ENCODE results near the gene NPHS2. TPM values are rescaled to one million over a fixed set of nuclear protein-coding genes. Genes with fewer than 3 reads are reported as not detected.

Gene NPHS2
- total and polyA plus RNA-seq, 2 of the 4 experiments (the other 2 are of a cell fraction), result not detected

DNA sequence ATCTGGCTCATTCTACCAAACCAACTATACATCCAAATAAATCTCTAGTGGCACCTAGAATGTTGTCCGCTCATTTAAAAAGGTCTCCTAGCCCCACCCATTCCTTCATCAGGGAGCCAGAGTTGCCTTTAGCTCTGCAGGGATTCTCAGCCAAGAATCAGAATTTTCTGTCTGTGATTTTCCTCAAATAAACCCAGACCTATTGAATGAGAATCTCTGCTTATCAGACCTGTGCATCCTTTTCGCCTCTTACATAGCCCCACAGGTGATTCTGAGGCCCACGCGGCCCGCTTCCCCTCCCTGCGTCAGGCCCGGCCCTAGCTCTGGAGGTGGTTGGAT lies 15.5 kb upstream of the NPHS2 start (continued):
- TF ChIP-seq CHD1 (IDR thresholded peaks at IDR 0.05; ENCODE audit: low read depth, low read length), result no peak
- TF ChIP-seq MAZ (IDR thresholded peaks at IDR 0.05; ENCODE audit: borderline replicate concordance, low read depth, low read length), result no peak

DNA sequence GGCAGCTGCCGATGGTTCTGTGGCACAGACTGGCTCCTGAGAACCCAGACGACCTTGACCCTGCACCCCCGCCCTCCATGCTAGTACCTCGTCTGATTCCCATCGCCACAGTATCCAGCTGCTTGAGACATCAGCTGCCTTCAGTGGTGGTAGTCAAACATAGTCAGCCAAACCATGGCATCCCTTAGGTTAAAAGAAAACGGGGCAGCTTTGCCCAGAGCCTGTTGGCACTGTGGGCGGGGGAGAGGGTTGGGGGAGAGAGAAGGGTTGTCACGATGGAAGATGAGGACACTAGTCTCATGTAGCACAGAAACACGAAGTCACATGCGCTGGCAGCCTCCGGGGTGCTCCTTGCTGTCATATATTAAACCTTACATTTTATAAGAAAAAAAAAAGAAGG lies 14.9 kb upstream of the NPHS2 start:
- Histone ChIP-seq H3K18ac (ENCODE audit: low read depth, low read length) (no peak overlapping the region), H3K4me2 (ENCODE audit: low read depth, low read length) (no peak overlapping the region), H2AK5ac (ENCODE audit: low read depth, low read length) (no peak overlapping the region), H2AFZ (replicated peaks; ENCODE audit: low read length, poor library complexity) (no peak overlapping the region), H3K9ac (ENCODE audit: low read depth, low read length) (no peak overlapping the region), H3K23ac (ENCODE audit: low read depth, low read length) (no peak overlapping the region), H3K79me1 (ENCODE audit: low read depth in 1 of 2, low read length in 2 of 2) (no peaks in the 10 kb centered on the region), H3K36me3 (ENCODE audit: control insufficient read depth, insufficient read depth, low read length) (no peaks in the 10 kb centered on the region), H4K5ac (ENCODE audit: low read depth, low read length) (no peak overlapping the region), H3K14ac (replicated peaks; ENCODE audit: low read depth, low read length) (no peak overlapping the region), H3K27ac (ENCODE audit: insufficient read depth, low read length) (no peak overlapping the region), H3K4me3 (ENCODE audit: insufficient read depth, low read depth, low read length) (no peak overlapping the region), H3K56ac (ENCODE audit: extremely low read depth, insufficient read depth, low read length) (no peak overlapping the region), H3K9me1 (ENCODE audit: insufficient read depth, low read length) (no peaks in the 10 kb centered on the region), H3K27me3 (ENCODE audit: control insufficient read depth, insufficient read depth, low read length) (peaks cover 33% of the 10 kb centered on the region), H3K9me3 (ENCODE audit: control insufficient read depth, insufficient read depth, low read length) (peaks cover 2% of the 10 kb centered on the region; the same call in 1 of the 2 replicates), H2BK120ac (ENCODE audit: low read depth, low read length) (no peak overlapping the region), H3K4ac (ENCODE audit: low read depth, low read length) (no peak overlapping the region), H2BK20ac (ENCODE audit: low read depth, low read length) (no peak overlapping the region), H2BK15ac (ENCODE audit: low read depth, low read length) (no peak overlapping the region), H2BK5ac (ENCODE audit: low read depth, low read length, poor library complexity, severe bottlenecking) (no peak overlapping the region), H3K4me1 (ENCODE audit: control insufficient read depth, insufficient read depth, low read length) (no peaks in the 10 kb centered on the region), H4K8ac (ENCODE audit: low read depth in 2 of 2, low read length in 2 of 2) (no peak overlapping the region), H4K20me1 (ENCODE audit: insufficient read depth, low read length) (no peaks in the 10 kb centered on the region), H4K91ac (ENCODE audit: insufficient read depth, low read depth, low read length) (no peak overlapping the region), H2AK9ac (replicated peaks; ENCODE audit: low read depth, low read length, poor library complexity) (no peak overlapping the region)
- intact Hi-C loops (cut with micrococcal nuclease), result no loop called here
- no peak for DNase-seq
- WGBS, 2 experiments (ENCODE audit: extremely low coverage in 2 of 2, insufficient read length in 1 of 2), result no CpG with 5 or more reads among the region's 11 CpGs
- no TSS peak for BruUV-seq (replicated peaks)
- in situ Hi-C loops (cut with MboI; ENCODE audit: low sequenced_read_pairs), result loop anchor here (25.0 kb wide), 1 partner anchor 328 kb away; no protein-coding TSS in a partner anchor
- no peak for ATAC-seq (ENCODE audit: low read depth)
- no peak for TF ChIP-seq MXI1 (IDR thresholded peaks at IDR 0.05; ENCODE audit: borderline replicate concordance, low read depth, low read length)
- TF ChIP-seq CHD1 (IDR thresholded peaks at IDR 0.05; ENCODE audit: low read depth, low read length), result no peak
- TF ChIP-seq RAD21 (IDR thresholded peaks at IDR 0.05; ENCODE audit: low read length), result no peak
- no peak for TF ChIP-seq CEBPB (IDR thresholded peaks at IDR 0.05; ENCODE audit: low read depth, low read length)
- TF ChIP-seq MAFK (IDR thresholded peaks at IDR 0.05; ENCODE audit: low read depth, low read length), result no peak
- dilution Hi-C loops (cut with HindIII; ENCODE audit: low sequenced_read_pairs, unreplicated experiment), result no loop called here
- ChIA-PET CTCF (no interaction called here), POLR2A (ENCODE audit: unreplicated experiment) (no interaction called here)

Measured in IMR-90 (cell line).